ENCODE results near the gene C2CD4D.
"Not testable (repeated sequence)": the region's sequence is repeated elsewhere in the genome, so short reads cannot be mapped to it uniquely, and the experiment has no call there.

The C2CD4D gene

DNA sequence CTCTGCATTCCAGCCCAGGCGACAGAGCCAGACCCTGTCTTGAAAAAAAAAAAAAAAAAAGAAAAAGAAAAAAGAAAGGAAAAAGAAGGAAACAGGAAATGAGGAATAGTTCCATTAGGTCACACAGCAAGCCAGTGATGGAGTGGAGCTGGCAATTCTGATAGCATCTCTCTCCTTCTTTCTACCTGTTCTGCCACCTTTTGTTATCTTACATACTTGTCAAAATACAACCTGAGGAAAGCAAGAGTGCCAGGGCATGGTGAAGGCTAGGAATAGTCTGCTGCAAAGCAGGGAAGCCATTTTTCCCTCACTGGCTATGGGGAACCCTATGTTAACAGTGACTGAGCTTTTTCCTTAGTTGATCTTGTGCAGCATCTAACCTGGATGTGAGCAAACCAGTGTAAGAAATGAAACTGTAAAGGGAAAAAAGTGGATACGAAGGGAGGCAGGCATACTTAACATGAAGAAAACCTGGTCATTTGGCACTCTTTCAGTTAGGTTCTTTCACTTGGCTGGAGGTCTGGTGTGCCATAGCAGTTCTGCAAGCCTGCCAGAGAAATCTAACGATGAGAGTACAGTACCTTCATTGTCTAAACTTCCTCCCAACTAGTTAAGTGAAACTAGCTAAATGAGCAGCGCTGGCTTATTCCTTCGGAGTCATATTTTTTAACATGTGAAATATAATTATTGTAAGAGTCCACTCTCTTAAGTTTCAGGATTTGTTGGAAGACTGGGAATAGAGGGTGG lies 31.8 kb upstream of the C2CD4D start:
- no peak overlapping the region for H3K4me3 ChIP-seq (ENCODE audit: low read length)
- H3K4me1 ChIP-seq (ENCODE audit: control insufficient read depth, insufficient read depth, low read length) = no peaks in the 10 kb centered on the region
- H3K9ac ChIP-seq (ENCODE audit: low read length) = no peak overlapping the region
- H3K27me3 ChIP-seq (ENCODE audit: control insufficient read depth, insufficient read depth, low read length) = no peaks in the 10 kb centered on the region
- H3K27ac ChIP-seq (ENCODE audit: low read depth, low read length) = no peak overlapping the region
- peaks cover 4% of the 10 kb centered on the region for H3K36me3 ChIP-seq (ENCODE audit: control insufficient read depth, insufficient read depth, low read length)

GRCh38 chr1:151868486-151868885 lies 28.9 kb upstream of the C2CD4D start:
- Histone ChIP-seq H3K4me1 (ENCODE audit: control insufficient read depth, insufficient read depth, low read length) (no peaks in the 10 kb centered on the region), H3K9ac (ENCODE audit: low read length) (no peak overlapping the region), H3K27me3 (ENCODE audit: control insufficient read depth, insufficient read depth, low read length) (no peaks in the 10 kb centered on the region), H3K36me3 (ENCODE audit: control insufficient read depth, insufficient read depth, low read length) (no peaks in the 10 kb centered on the region), H3K27ac (ENCODE audit: low read depth, low read length) (no peak overlapping the region), H3K4me3 (ENCODE audit: low read length) (no peak overlapping the region)

- no peaks in the 10 kb centered on the region for H3K36me3 ChIP-seq (ENCODE audit: control insufficient read depth, insufficient read depth, low read length)
- no peaks in the 10 kb centered on the region for H3K27me3 ChIP-seq (ENCODE audit: control insufficient read depth, insufficient read depth, low read length)
- no peaks in the 10 kb centered on the region for H3K4me1 ChIP-seq (ENCODE audit: control insufficient read depth, insufficient read depth, low read length)
- H3K4me3 ChIP-seq (ENCODE audit: low read length) = no peak overlapping the region
- no peak overlapping the region for H3K9ac ChIP-seq (ENCODE audit: low read length)
- no peak overlapping the region for H3K27ac ChIP-seq (ENCODE audit: low read depth, low read length)
These were observed 28.3 kb upstream of the C2CD4D start for GRCh38 chr1:151867765-151868411.

DNA sequence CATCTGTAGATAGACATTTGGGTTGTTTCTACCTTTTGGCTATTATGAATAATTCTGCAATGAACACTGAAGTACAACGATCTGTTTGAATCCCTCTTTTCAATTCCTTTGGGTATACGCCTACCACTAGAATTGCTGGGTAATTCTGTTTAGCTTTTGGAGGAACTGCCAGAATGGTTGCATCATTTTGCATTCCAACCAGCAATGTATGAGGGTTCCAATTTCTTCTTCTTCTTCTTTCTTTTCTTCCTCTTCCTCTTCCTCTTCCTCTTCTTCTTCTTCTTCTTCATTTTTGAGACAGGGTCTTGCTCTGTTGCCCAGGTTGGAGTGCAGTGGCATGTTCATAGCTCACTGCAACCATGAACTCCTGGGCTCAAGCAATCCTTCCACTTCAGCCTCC lies 27.7 kb upstream of the C2CD4D start:
- no peaks in the 10 kb centered on the region for H3K27me3 ChIP-seq (ENCODE audit: control insufficient read depth, insufficient read depth, low read length)
- H3K4me3 ChIP-seq (ENCODE audit: low read length) = no peak overlapping the region
- no peaks in the 10 kb centered on the region for H3K4me1 ChIP-seq (ENCODE audit: control insufficient read depth, insufficient read depth, low read length)
- no peaks in the 10 kb centered on the region for H3K36me3 ChIP-seq (ENCODE audit: control insufficient read depth, insufficient read depth, low read length)
- H3K27ac ChIP-seq (ENCODE audit: low read depth, low read length) = no peak overlapping the region
- no peak overlapping the region for H3K9ac ChIP-seq (ENCODE audit: low read length)

DNA sequence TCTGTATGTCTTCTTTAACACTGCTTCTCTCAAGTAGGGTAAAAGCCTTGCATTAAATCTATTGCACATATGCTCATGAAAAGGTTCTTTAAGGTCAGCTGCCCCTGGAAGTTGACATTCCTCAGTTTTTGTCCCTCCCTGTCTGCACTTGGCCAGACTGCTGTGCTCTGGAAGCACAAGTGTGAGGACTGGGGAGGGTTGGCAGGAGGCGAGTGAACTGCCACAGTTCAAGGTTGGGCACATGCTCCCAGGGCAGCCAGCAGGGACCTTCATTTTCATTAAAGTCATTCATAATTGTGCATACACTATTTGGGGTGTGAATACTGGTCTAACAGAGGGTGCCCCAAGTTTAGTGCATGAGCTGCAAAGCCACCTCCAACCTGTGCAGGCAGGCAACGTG lies 24.8 kb upstream of the C2CD4D start:
- Histone ChIP-seq H3K9ac (ENCODE audit: low read length) (no peak overlapping the region), H3K4me1 (ENCODE audit: control insufficient read depth, insufficient read depth, low read length) (no peaks in the 10 kb centered on the region), H3K27ac (ENCODE audit: low read depth, low read length) (no peak overlapping the region), H3K27me3 (ENCODE audit: control insufficient read depth, insufficient read depth, low read length) (no peaks in the 10 kb centered on the region), H3K36me3 (ENCODE audit: control insufficient read depth, insufficient read depth, low read length) (no peaks in the 10 kb centered on the region), H3K4me3 (ENCODE audit: low read length) (no peak overlapping the region)

DNA sequence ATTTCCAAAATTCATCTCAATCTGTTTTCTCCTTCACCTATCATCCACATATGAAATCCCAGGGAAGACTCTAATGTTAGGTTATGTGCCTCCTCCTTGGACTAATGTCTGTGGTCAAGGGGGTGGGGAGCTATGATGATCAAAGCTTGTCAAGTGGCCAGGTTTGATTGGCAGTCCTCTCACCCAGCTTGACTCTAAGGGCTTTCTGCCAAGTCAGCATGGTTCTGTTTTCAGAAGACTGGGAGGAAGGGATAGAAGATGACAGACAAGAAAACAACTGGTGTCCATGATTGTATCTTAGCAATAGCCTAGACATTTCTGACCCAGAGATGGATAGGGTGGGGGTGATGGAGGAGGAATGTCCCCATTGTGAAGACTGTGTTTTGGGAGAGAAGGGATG lies 23.0 kb upstream of the C2CD4D start:
- H3K27me3 ChIP-seq (ENCODE audit: control insufficient read depth, insufficient read depth, low read length) = no peaks in the 10 kb centered on the region
- no peak overlapping the region for H3K9ac ChIP-seq (ENCODE audit: low read length)
- H3K36me3 ChIP-seq (ENCODE audit: control insufficient read depth, insufficient read depth, low read length) = no peaks in the 10 kb centered on the region
- H3K27ac ChIP-seq (ENCODE audit: low read depth, low read length) = no peak overlapping the region
- no peaks in the 10 kb centered on the region for H3K4me1 ChIP-seq (ENCODE audit: control insufficient read depth, insufficient read depth, low read length)
- H3K4me3 ChIP-seq (ENCODE audit: low read length) = no peak overlapping the region

GRCh38 chr1:151860504-151861187 lies 21.0 kb upstream of the C2CD4D start:
- Histone ChIP-seq H3K27me3 (ENCODE audit: control insufficient read depth, insufficient read depth, low read length) (no peaks in the 10 kb centered on the region), H3K27ac (ENCODE audit: low read depth, low read length) (no peak overlapping the region), H3K4me3 (ENCODE audit: low read length) (no peak overlapping the region), H3K9ac (ENCODE audit: low read length) (no peak overlapping the region), H3K4me1 (ENCODE audit: control insufficient read depth, insufficient read depth, low read length) (no peaks in the 10 kb centered on the region), H3K36me3 (ENCODE audit: control insufficient read depth, insufficient read depth, low read length) (no peaks in the 10 kb centered on the region)

DNA sequence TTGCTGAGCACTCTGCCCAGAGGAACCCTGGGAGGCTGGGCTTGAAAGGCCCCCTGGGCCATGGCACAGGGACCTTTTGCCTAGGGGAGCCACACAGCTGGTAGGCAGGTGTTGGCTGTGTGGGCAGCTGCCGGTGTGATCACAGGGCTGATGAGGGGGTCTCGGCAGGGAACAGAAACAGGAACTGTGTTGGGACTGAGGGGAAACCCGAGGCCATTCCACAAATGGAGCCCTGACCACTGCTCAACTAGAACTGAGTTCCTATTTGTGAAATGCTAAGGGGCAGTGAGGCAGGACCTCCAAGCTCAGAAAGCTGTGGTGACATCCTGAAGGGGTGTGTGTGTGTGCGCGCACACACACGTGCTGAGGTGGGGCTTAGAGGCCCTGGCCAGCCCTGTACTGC lies 20.3 kb upstream of the C2CD4D start:
- Histone ChIP-seq H3K36me3 (ENCODE audit: control insufficient read depth, insufficient read depth, low read length) (no peaks in the 10 kb centered on the region), H3K27ac (ENCODE audit: low read depth, low read length) (no peak overlapping the region)

DNA sequence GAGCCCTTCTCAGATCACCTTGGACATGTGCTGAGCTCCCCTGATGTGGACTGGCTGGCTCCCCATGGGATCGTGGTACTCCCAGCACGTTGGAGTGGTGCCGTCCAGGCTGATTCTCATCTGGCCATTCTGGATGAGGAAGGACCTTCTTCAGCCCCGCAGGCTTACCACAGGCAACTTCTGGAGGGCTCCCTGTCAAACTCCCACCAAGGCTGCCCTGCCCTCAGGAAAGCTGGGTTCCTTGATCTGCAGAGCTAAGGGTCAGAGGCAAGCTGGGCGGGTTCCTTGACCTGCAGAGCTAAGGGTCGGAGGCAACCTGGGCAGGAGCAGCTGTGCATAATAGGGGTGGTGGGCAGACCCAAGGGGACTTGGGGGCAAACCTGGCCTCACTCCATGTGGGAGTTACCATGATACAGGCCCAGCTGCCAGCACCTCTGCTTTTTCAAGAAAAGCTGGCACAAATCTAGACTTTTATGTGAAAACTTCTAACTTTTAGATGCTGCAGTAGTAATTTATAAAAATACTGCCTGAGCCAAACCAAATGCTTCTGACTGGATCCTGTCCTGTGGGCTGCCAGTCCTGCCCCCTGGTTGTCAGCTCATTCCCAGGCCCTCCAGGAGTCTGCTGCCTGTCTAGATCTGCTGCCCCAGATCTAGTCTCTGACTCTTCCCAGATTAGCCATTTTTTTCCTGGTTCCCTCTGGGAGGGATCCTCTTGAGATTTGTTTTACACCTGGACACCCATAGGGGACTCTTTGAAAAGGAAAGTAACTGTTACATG lies 19.5 kb upstream of the C2CD4D start:
- no peaks in the 10 kb centered on the region for H3K36me3 ChIP-seq (ENCODE audit: control insufficient read depth, insufficient read depth, low read length)
- H3K4me3 ChIP-seq (ENCODE audit: low read length) = no peak overlapping the region
- no peaks in the 10 kb centered on the region for H3K27me3 ChIP-seq (ENCODE audit: control insufficient read depth, insufficient read depth, low read length)
- no peaks in the 10 kb centered on the region for H3K4me1 ChIP-seq (ENCODE audit: control insufficient read depth, insufficient read depth, low read length)
- no peak overlapping the region for H3K9ac ChIP-seq (ENCODE audit: low read length)
- no peak overlapping the region for H3K27ac ChIP-seq (ENCODE audit: low read depth, low read length)

More for the DNA sequence above, 20.3 kb upstream of the C2CD4D start:
- no peak overlapping the region for H3K9ac ChIP-seq (ENCODE audit: low read length)
- H3K4me3 ChIP-seq (ENCODE audit: low read length) = no peak overlapping the region
- H3K27me3 ChIP-seq (ENCODE audit: control insufficient read depth, insufficient read depth, low read length) = no peaks in the 10 kb centered on the region
- no peaks in the 10 kb centered on the region for H3K4me1 ChIP-seq (ENCODE audit: control insufficient read depth, insufficient read depth, low read length)

GRCh38 chr1:151858030-151858746 lies 18.6 kb upstream of the C2CD4D start:
- Histone ChIP-seq H3K27ac (ENCODE audit: low read depth, low read length) (no peak overlapping the region), H3K4me1 (ENCODE audit: control insufficient read depth, insufficient read depth, low read length) (no peaks in the 10 kb centered on the region), H3K9ac (ENCODE audit: low read length) (no peak overlapping the region), H3K27me3 (ENCODE audit: control insufficient read depth, insufficient read depth, low read length) (no peaks in the 10 kb centered on the region), H3K4me3 (ENCODE audit: low read length) (no peak overlapping the region), H3K36me3 (ENCODE audit: control insufficient read depth, insufficient read depth, low read length) (no peaks in the 10 kb centered on the region)

- peaks cover 3% of the 10 kb centered on the region for H3K27me3 ChIP-seq (ENCODE audit: control insufficient read depth, insufficient read depth, low read length)
- H3K4me3 ChIP-seq (ENCODE audit: low read length) = no peak overlapping the region
- H3K27ac ChIP-seq (ENCODE audit: low read depth, low read length) = no peak overlapping the region
- H3K36me3 ChIP-seq (ENCODE audit: control insufficient read depth, insufficient read depth, low read length) = no peaks in the 10 kb centered on the region
- no peak overlapping the region for H3K9ac ChIP-seq (ENCODE audit: low read length)
- H3K4me1 ChIP-seq (ENCODE audit: control insufficient read depth, insufficient read depth, low read length) = no peaks in the 10 kb centered on the region
These were observed 16.3 kb upstream of the C2CD4D start for GRCh38 chr1:151855933-151856332.

DNA sequence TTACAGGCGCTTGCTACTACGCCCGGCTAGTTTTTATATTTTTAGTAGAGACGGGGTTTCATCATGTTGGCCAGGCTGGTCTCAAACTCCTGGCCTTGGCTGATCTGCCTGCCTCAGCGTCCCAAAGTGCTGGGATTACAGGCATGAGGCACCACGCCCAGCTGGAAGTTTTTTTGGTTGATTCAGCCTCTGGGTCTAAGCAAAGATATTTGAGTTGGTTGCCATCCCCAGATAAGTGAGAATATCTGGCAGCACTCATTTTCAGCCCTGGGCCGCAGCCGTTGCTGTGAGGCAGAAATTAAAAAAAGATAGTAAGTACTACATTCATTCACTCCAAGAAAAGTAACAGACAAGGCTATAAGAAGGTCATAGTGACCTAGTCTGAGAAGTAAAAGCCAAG lies 15.9 kb upstream of the C2CD4D start:
- H3K4me3 ChIP-seq (ENCODE audit: low read length); H3K27ac ChIP-seq (ENCODE audit: low read depth, low read length); H3K4me1 ChIP-seq (ENCODE audit: control insufficient read depth, insufficient read depth, low read length); H3K9ac ChIP-seq (ENCODE audit: low read length); H3K27me3 ChIP-seq (ENCODE audit: control insufficient read depth, insufficient read depth, low read length); H3K36me3 ChIP-seq (ENCODE audit: control insufficient read depth, insufficient read depth, low read length): not testable (repeated sequence)
